Ishikawa (cell line): ENCODE data around the gene TBCEL.

Source experiments
- CEBPB ChIP-seq: IDR thresholded peaks from 2 replicates; pipeline ENCODE4 v1.6.1; 2012
- CREB1 ChIP-seq: IDR thresholded peaks from 2 replicates; pipeline ENCODE4 v1.6.1; 2012; ENCODE audit warnings: low read depth
- EP300 ChIP-seq: IDR thresholded peaks from 2 replicates; pipeline ENCODE4 v1.6.1; 2012; ENCODE audit warnings: borderline replicate concordance
- MAX ChIP-seq: IDR thresholded peaks from 2 replicates; pipeline ENCODE4 v1.6.1; 2012
- NFIC ChIP-seq: IDR thresholded peaks from 2 replicates; pipeline ENCODE4 v1.6.1; 2012
- RAD21 ChIP-seq: IDR thresholded peaks from 2 replicates; pipeline ENCODE4 v1.6.1; 2012; ENCODE audit warnings: low read depth
- REST ChIP-seq: IDR thresholded peaks from 2 replicates; pipeline ENCODE4 v1.6.1; 2012; ENCODE audit warnings: low read depth, mild to moderate bottlenecking
- TAF1 ChIP-seq: IDR thresholded peaks from 2 replicates; pipeline ENCODE4 v1.6.1; 2012; ENCODE audit warnings: low read depth, mild to moderate bottlenecking
- TEAD4 ChIP-seq: IDR thresholded peaks from 2 replicates; pipeline ENCODE4 v1.6.1; 2012
- YY1 ChIP-seq: IDR thresholded peaks from 2 replicates; pipeline ENCODE4 v1.6.1; 2012; ENCODE audit warnings: low read depth
- ZBTB7A ChIP-seq: IDR thresholded peaks from 2 replicates; pipeline ENCODE4 v1.6.1; 2012; ENCODE audit warnings: low read depth

- TF ChIP-seq YY1 (no peak), REST (no peak), EP300 (no peak), TEAD4 (no peak), NFIC (no peak), CEBPB (no peak), TAF1 (no peak), CREB1 (no peak), ZBTB7A (no peak), MAX (no peak), RAD21 (no peak)
These were observed 81.7 kb downstream of the TBCEL start for GRCh38 chr11:121105481-121106195.
